SK-N-MC (cell line): ENCODE data around the gene LRRC17.

Experiments used
- EZH2 ChIP-seq: fragments of 200-600 bp; sonication (generic); IDR thresholded peaks from one replicate; pipeline ENCODE4 v1.6.1; 2017; ENCODE audit warnings: antibody characterized with exemption
- FOXP2 ChIP-seq: optimal IDR thresholded peaks from 2 replicates; pipeline ENCODE3; 2011; ENCODE audit warnings: mild to moderate bottlenecking, moderate library complexity; ENCODE audit not compliant: insufficient read depth; ENCODE audit errors: extremely low read length, control extremely low read depth
- POLR2AphosphoS5 ChIP-seq: IDR thresholded peaks from 2 replicates; pipeline ENCODE4 v1.6.1; 2012; ENCODE audit warnings: mild to moderate bottlenecking, low read depth, low read length, borderline replicate concordance

- TF ChIP-seq POLR2AphosphoS5: no peak
- no peak for TF ChIP-seq EZH2
- no peak for TF ChIP-seq FOXP2
Observed at GRCh38 chr7:102869195-102869594, 43.6 kb upstream of the LRRC17 start.
